RWPE2 (cell line): Measurements from ENCODE around the gene LVRN.

Experiments
- ATAC-seq: fragments of 200-7000 bp; cut with Tn5 transposase; 3 replicates; pipeline ENCODE4 v1.9.1; 2021; ENCODE audit warnings: low read depth
- DNase-seq: peaks from one replicate; pipeline ENCODE4 v3.0.0-alpha.2; 2020; ENCODE audit warnings: low spot score
- H3K27ac ChIP-seq: fragments of 450-650 bp; 2 replicates; pipeline ENCODE4 v1.5.1; 2017; ENCODE audit warnings: mild to moderate bottlenecking; ENCODE audit not compliant: poor library complexity, severe bottlenecking
- H3K27me3 ChIP-seq: fragments of 250-450 bp; sonication (Bioruptor Pico); 2 replicates; pipeline ENCODE4 v1.5.1; 2021; ENCODE audit warnings: mild to moderate bottlenecking, moderate library complexity; ENCODE audit not compliant: insufficient read depth, poor library complexity, severe bottlenecking
- H3K36me3 ChIP-seq: fragments of 250-450 bp; sonication (Bioruptor Pico); 2 replicates; pipeline ENCODE4 v1.5.1; 2020; ENCODE audit warnings: low read depth, mild to moderate bottlenecking, moderate library complexity
- H3K4me1 ChIP-seq: fragments of 250-450 bp; sonication (Bioruptor Pico); 2 replicates; pipeline ENCODE4 v1.5.1; 2021; ENCODE audit warnings: mild to moderate bottlenecking, moderate library complexity; ENCODE audit not compliant: insufficient read depth, poor library complexity, severe bottlenecking
- H3K4me3 ChIP-seq: fragments of 250-450 bp; sonication (Bioruptor Pico); 2 replicates; pipeline ENCODE4 v1.5.1; 2021; ENCODE audit warnings: mild to moderate bottlenecking, moderate library complexity; ENCODE audit not compliant: severe bottlenecking
- H3K9me3 ChIP-seq: fragments of 250-450 bp; sonication (Bioruptor Pico); 2 replicates; pipeline ENCODE4 v1.5.1; 2021; ENCODE audit warnings: mild to moderate bottlenecking, moderate library complexity; ENCODE audit not compliant: severe bottlenecking
- TF ChIP-seq, protein P1 (sequence below): fragments of 450-650 bp; IDR thresholded peaks from one replicate; pipeline ENCODE4 v1.5.1; 2017; ENCODE audit warnings: mild to moderate bottlenecking, moderate library complexity; ENCODE audit not compliant: poor library complexity, severe bottlenecking

LVRN gene

DNA sequence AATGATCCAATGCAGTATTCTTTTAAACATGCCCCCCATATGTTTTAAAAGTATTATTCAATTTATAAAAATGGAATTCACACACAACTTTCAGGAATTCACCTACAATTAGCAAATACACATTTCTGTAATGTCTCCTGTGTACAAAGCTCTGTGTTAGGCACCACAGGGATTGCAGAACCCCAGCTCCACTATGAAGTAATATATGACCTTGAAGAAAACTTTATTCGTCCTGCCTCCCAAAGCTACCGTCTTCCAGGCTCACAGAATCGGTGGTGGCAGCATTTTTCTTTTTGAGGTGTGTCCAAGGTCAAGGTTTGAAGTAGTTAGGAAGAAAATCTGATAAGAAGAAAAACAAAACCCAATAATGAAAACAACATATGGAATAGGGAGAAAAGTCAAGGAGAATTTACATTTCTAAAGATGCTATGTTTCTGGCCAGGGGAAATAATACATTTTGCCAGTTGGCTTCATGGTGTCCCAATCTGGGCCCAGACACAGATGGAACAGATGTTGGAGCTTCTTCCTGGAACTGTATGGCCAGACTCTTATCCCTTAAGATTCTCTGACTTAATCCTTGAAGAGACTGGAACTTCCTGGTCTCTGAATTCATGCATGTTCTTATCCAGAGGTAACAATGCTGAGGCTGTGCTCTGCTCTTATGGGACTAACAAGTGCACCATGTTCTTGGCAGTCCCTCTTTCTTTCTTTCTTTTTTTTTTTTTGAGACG is 22.0 kb upstream of the LVRN start:
- H3K4me3 ChIP-seq = no peak overlapping the region
- no peaks in the 10 kb centered on the region for H3K9me3 ChIP-seq
- ATAC-seq (no peak), DNase-seq (no peak)
- peak overlapping the region; percentile 33 for H3K27ac ChIP-seq
- no peaks in the 10 kb centered on the region for H3K36me3 ChIP-seq
- TF ChIP-seq, protein P1, sequence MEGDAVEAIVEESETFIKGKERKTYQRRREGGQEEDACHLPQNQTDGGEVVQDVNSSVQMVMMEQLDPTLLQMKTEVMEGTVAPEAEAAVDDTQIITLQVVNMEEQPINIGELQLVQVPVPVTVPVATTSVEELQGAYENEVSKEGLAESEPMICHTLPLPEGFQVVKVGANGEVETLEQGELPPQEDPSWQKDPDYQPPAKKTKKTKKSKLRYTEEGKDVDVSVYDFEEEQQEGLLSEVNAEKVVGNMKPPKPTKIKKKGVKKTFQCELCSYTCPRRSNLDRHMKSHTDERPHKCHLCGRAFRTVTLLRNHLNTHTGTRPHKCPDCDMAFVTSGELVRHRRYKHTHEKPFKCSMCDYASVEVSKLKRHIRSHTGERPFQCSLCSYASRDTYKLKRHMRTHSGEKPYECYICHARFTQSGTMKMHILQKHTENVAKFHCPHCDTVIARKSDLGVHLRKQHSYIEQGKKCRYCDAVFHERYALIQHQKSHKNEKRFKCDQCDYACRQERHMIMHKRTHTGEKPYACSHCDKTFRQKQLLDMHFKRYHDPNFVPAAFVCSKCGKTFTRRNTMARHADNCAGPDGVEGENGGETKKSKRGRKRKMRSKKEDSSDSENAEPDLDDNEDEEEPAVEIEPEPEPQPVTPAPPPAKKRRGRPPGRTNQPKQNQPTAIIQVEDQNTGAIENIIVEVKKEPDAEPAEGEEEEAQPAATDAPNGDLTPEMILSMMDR = no peak
- no peaks in the 10 kb centered on the region for H3K27me3 ChIP-seq
- H3K4me1 ChIP-seq = peaks cover 4% of the 10 kb centered on the region

GRCh38 chr5:115941051-115941675 is 21.1 kb upstream of the LVRN start:
- ATAC-seq (peak; percentile 93), DNase-seq (no peak)
- Histone ChIP-seq H3K27me3 (no peaks in the 10 kb centered on the region), H3K9me3 (no peaks in the 10 kb centered on the region), H3K4me1 (peaks cover 4% of the 10 kb centered on the region), H3K4me3 (no peak overlapping the region), H3K27ac (peak overlapping the region; percentile 33), H3K36me3 (no peaks in the 10 kb centered on the region)
- TF ChIP-seq, protein P1 = no peak

DNA sequence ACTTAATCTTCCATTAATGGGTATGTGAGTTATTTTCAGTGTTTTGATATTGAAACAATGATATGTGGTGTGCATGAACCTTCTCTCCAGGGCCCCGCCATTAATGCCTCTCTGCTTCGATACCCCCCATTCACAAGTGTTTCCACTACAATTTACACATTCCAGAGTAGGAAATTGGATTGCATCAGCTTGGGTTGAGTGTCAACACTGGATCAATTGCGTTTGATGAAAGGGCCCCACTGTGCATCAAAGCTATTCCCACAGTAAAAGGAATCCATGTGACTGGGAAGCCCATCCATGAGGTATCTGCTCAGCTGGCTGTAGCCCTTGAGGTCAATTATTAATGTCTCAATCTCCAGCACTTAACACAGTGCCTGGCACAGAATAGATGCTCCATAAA is 17.8 kb upstream of the LVRN start:
- Histone ChIP-seq H3K27ac (no peak overlapping the region), H3K4me3 (no peak overlapping the region), H3K9me3 (no peaks in the 10 kb centered on the region), H3K36me3 (no peaks in the 10 kb centered on the region), H3K27me3 (no peaks in the 10 kb centered on the region), H3K4me1 (peaks cover 4% of the 10 kb centered on the region)
- TF ChIP-seq, protein P1 = no peak
- ATAC-seq (no peak), DNase-seq (no peak)

- no peaks in the 10 kb centered on the region for H3K9me3 ChIP-seq
- TF ChIP-seq, protein P1 = no peak
- no peak overlapping the region for H3K27ac ChIP-seq
- DNase-seq (no peak), ATAC-seq (peak; percentile 61)
- no peaks in the 10 kb centered on the region for H3K36me3 ChIP-seq
- no peaks in the 10 kb centered on the region for H3K27me3 ChIP-seq
- H3K4me3 ChIP-seq = no peak overlapping the region
- H3K4me1 ChIP-seq = no peaks in the 10 kb centered on the region
Observed at GRCh38 chr5:115946655-115947054, 15.6 kb upstream of the LVRN start.

- H3K4me1 ChIP-seq = no peaks in the 10 kb centered on the region
- no peaks in the 10 kb centered on the region for H3K27me3 ChIP-seq
- H3K4me3 ChIP-seq = no peak overlapping the region
- no peak; the same call in 2 of the 3 replicates for ATAC-seq
- no peaks in the 10 kb centered on the region for H3K36me3 ChIP-seq
- H3K9me3 ChIP-seq = no peaks in the 10 kb centered on the region
- no peak overlapping the region for H3K27ac ChIP-seq
- TF ChIP-seq, protein P1 = no peak
- no peak for DNase-seq
Observed at GRCh38 chr5:115947260-115947659, 15.0 kb upstream of the LVRN start.
